ENCODE results near the gene PCK2. TPM values are rescaled to one million over a fixed set of nuclear protein-coding genes. Genes with fewer than 3 reads are reported as not detected.

Gene PCK2
- total RNA-seq, 1 donor: 13.0 TPM

- no peak for DNase-seq (ENCODE audit: low read depth)
- no peak overlapping the region for H3K4me3 ChIP-seq (ENCODE audit: low read depth, low read length)
- TF ChIP-seq, protein P1, sequence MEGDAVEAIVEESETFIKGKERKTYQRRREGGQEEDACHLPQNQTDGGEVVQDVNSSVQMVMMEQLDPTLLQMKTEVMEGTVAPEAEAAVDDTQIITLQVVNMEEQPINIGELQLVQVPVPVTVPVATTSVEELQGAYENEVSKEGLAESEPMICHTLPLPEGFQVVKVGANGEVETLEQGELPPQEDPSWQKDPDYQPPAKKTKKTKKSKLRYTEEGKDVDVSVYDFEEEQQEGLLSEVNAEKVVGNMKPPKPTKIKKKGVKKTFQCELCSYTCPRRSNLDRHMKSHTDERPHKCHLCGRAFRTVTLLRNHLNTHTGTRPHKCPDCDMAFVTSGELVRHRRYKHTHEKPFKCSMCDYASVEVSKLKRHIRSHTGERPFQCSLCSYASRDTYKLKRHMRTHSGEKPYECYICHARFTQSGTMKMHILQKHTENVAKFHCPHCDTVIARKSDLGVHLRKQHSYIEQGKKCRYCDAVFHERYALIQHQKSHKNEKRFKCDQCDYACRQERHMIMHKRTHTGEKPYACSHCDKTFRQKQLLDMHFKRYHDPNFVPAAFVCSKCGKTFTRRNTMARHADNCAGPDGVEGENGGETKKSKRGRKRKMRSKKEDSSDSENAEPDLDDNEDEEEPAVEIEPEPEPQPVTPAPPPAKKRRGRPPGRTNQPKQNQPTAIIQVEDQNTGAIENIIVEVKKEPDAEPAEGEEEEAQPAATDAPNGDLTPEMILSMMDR (IDR thresholded peaks at IDR 0.05; ENCODE audit: insufficient read depth, low read depth, low read length): no peak
Observed at GRCh38 chr14:24062216-24062980, 31.7 kb upstream of the PCK2 start.

GRCh38 chr14:24063263-24063836 is 30.8 kb upstream of the PCK2 start:
- TF ChIP-seq, protein P1 (IDR thresholded peaks at IDR 0.05; ENCODE audit: insufficient read depth, low read depth, low read length): no peak

DNA sequence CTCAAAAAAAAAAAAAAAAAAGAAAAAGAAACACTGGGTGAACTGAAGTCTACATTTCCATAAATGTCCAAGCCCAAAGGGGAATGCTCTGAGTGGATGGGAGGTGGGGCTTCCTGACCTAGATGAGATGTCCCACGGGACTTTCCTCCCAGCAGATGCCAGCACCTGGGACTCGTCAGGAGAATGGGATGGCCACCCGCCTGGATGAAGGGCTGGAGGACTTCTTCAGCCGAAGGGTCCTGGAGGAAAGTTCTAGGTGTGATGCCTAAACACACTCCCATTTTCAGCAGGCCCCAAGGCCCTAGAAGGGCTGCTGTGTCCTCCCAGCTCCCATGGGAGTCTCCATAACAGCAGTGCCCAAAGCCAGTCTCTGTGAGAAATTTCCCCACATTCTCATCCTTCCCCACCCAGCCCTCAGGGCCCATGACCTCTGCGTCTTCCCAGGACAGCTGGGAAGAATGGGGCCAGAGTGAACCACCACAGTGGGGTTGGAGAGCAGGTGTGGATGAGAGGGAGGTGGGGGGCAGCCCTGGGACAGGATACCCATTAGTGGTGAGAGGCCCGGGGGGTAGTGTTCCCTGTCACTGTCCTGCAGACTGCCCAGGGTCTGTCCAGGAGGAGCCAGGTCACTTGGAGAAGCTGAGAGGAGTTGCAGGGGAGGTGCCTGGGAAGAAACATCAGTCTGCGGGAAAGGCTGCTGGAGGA is 29.9 kb upstream of the PCK2 start:
- no peak overlapping the region for H3K4me3 ChIP-seq (ENCODE audit: low read depth, low read length)
- no peak for DNase-seq (ENCODE audit: low read depth)
- TF ChIP-seq, protein P1 (IDR thresholded peaks at IDR 0.05; ENCODE audit: insufficient read depth, low read depth, low read length): no peak

More at GRCh38 chr14:24063263-24063836, 30.8 kb upstream of the PCK2 start:
- no peak for DNase-seq (ENCODE audit: low read depth)
- no peak overlapping the region for H3K4me3 ChIP-seq (ENCODE audit: low read depth, low read length)

- no peak for DNase-seq (ENCODE audit: low read depth)
- TF ChIP-seq, protein P1 (IDR thresholded peaks at IDR 0.05; ENCODE audit: insufficient read depth, low read depth, low read length): no peak
Observed at GRCh38 chr14:24064856-24065255, 29.3 kb upstream of the PCK2 start.

GRCh38 chr14:24065408-24065807 is 28.7 kb upstream of the PCK2 start:
- DNase-seq (ENCODE audit: low read depth): no peak
- TF ChIP-seq, protein P1 (IDR thresholded peaks at IDR 0.05; ENCODE audit: insufficient read depth, low read depth, low read length): no peak
- H3K4me3 ChIP-seq (ENCODE audit: low read depth, low read length): no peak overlapping the region

More at GRCh38 chr14:24064856-24065255, 29.3 kb upstream of the PCK2 start:
- no peak overlapping the region for H3K4me3 ChIP-seq (ENCODE audit: low read depth, low read length)

DNA sequence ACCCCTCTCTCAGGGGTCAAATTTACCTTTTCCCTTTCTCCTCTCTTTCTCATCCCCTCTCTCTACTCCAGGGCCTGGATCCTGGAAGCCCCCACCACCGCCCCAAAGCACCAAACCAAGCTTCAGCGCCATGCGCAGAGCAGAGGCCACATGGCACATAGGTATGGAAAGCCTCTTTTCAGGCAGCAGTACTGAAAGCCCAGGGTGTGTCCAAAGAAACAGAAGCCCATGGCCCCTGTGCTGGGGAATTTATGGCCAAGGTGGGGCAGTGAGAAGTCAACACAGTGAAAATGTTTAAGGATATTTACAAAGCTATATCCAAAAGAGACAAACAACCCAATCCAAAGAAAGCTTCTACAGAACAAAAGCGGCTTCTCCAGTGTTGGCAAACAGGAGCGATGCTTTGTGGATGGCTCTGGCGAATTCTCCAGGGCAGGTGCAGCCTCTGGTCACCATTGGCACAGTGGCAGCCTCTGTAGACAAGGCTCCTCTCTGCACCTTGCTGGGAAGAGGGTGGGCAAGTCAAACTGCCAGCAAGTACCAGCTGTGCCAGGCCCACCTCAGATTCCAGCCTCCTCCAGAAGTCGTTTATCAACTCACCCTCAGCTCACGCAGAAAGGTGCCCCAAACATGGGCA is 27.5 kb upstream of the PCK2 start:
- no peak for DNase-seq (ENCODE audit: low read depth)
- TF ChIP-seq, protein P1 (IDR thresholded peaks at IDR 0.05; ENCODE audit: insufficient read depth, low read depth, low read length): no peak
- H3K4me3 ChIP-seq (ENCODE audit: low read depth, low read length): no peak overlapping the region

Measured in fibroblast of villous mesenchyme (primary cell).